ENCODE results near the gene STAMBPL1. TPM values are rescaled to one million over a fixed set of nuclear protein-coding genes. Genes with fewer than 3 reads are reported as not detected.

The STAMBPL1 gene
- total and polyA plus RNA-seq, 5 donors from 2014 or later = 12.2 to 40.5 (median 14.7) TPM

DNA sequence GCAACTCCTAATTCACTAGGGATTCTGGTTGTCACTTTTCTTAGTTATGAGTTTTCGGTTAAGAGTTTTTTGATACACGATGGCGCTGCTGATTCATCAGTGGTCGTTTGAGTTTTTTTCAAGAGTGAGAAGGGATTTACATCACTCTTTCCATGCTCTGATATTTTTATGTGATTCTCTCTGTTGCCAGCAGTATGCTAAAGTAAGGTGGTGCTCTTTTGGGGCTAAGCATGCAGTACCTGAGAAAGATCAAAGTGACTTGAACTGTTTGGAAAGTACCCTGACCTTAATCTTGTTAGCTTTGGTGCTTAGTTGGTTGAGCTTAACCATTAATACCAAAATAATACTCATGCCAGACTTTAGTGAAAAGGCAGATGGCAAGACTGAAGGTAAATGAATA is 28.1 kb downstream of the STAMBPL1 start:
- H3K36me3 ChIP-seq (ENCODE audit: control insufficient read depth, insufficient read depth, low read length) = peaks cover 87% of the 10 kb centered on the region

DNA sequence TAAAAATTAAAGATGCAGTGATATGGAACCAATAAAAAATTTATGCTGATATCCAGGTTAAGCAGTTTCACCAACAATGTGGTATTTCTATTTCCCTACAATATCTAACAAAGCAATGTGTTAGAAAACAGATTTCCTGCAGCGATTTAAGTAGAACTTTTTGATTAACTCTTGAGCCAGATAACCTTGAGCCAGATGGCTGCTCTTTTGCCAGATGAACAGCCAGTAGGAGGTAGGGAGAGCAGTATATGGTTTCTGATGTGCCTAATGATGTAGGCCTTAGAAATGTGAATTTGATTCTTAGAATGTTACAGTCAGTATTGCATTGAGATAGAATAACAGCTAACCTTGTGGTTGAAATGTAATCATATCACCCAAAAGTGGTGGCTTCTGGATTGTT is 31.1 kb downstream of the STAMBPL1 start:
- Mint-ChIP-seq H3K27ac (no peak overlapping the region), H3K4me1 (peaks cover 16 to 28% (median 23%) of the 10 kb centered on the region in 4 donors), H3K36me3 (peaks cover 59% of the 10 kb centered on the region), H3K27me3 (no peaks in the 10 kb centered on the region), H3K4me3 (no peak overlapping the region), H3K9me3 (no peaks in the 10 kb centered on the region)
- no peak for ATAC-seq (ENCODE audit: low read depth in 2 of 2)
- Histone ChIP-seq H3K4me1 (ENCODE audit: control insufficient read depth, insufficient read depth, low read length, poor library complexity, severe bottlenecking) (no peaks in the 10 kb centered on the region), H3K9me3 (ENCODE audit: control insufficient read depth in 2 of 2, low read length in 2 of 2) (no peaks in the 10 kb centered on the region), H3K27ac (ENCODE audit: insufficient read depth, low read length, poor library complexity, severe bottlenecking) (no peak overlapping the region), H3K27me3 (ENCODE audit: control insufficient read depth, insufficient read depth, low read length) (no peaks in the 10 kb centered on the region), H3K4me3 (ENCODE audit: low read depth, low read length) (no peak overlapping the region), H3K36me3 (ENCODE audit: control insufficient read depth, insufficient read depth, low read length) (peaks cover 80% of the 10 kb centered on the region)
- DNase-seq = no peak

More for the DNA sequence above, 28.1 kb downstream of the STAMBPL1 start:
- Mint-ChIP-seq H3K27ac (peak overlapping the region; percentile 23 to 74 (median 42)), H3K4me1 (peaks cover 13 to 23% (median 18%) of the 10 kb centered on the region in 4 donors), H3K4me3 (no peak overlapping the region), H3K27me3 (no peaks in the 10 kb centered on the region), H3K36me3 (peaks cover 58% of the 10 kb centered on the region), H3K9me3 (no peaks in the 10 kb centered on the region)
- DNase-seq = peak in 1 of 3 donors; percentile 24
- peak; percentile 43 to 48 for ATAC-seq (ENCODE audit: low read depth in 2 of 2)
- Histone ChIP-seq H3K4me3 (ENCODE audit: low read depth, low read length) (no peak overlapping the region), H3K4me1 (ENCODE audit: control insufficient read depth, insufficient read depth, low read length, poor library complexity, severe bottlenecking) (no peaks in the 10 kb centered on the region), H3K27me3 (ENCODE audit: control insufficient read depth, insufficient read depth, low read length) (no peaks in the 10 kb centered on the region), H3K27ac (ENCODE audit: insufficient read depth, low read length, poor library complexity, severe bottlenecking) (peak overlapping the region; percentile 10), H3K9me3 (ENCODE audit: control insufficient read depth in 2 of 2, low read length in 2 of 2) (no peaks in the 10 kb centered on the region)

DNA sequence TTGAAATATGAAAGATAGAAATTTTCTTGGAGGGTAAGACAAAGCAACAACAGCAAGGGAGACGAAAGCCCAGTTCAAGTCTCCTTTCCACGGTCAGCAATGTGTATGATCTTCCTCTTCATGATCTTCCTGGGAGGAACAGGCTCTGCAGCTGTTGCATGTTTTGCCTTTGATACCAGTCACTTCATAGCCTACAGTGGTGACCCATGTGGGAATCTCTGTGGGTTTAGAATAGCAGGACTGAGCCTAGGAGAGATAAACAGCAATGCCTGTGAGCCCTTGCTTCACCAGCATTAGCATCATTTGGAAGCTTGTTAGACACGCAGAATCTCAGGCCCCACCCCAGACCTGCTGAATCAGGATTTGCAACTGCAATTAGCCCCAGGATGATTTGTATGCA is 31.8 kb downstream of the STAMBPL1 start:
- Mint-ChIP-seq H3K27ac (peak overlapping the region in 1 of 3 donors; percentile 53), H3K36me3 (peaks cover 58% of the 10 kb centered on the region), H3K4me3 (no peak overlapping the region), H3K27me3 (no peaks in the 10 kb centered on the region), H3K4me1 (peaks cover 13 to 26% (median 24%) of the 10 kb centered on the region in 4 donors), H3K9me3 (no peaks in the 10 kb centered on the region)
- DNase-seq (no peak), ATAC-seq (ENCODE audit: low read depth in 2 of 2) (no peak)
- Histone ChIP-seq H3K27me3 (ENCODE audit: control insufficient read depth, insufficient read depth, low read length) (no peaks in the 10 kb centered on the region), H3K9me3 (ENCODE audit: control insufficient read depth in 2 of 2, low read length in 2 of 2) (no peaks in the 10 kb centered on the region), H3K4me1 (ENCODE audit: control insufficient read depth, insufficient read depth, low read length, poor library complexity, severe bottlenecking) (no peaks in the 10 kb centered on the region), H3K27ac (ENCODE audit: insufficient read depth, low read length, poor library complexity, severe bottlenecking) (no peak overlapping the region), H3K36me3 (ENCODE audit: control insufficient read depth, insufficient read depth, low read length) (peaks cover 78% of the 10 kb centered on the region), H3K4me3 (ENCODE audit: low read depth, low read length) (no peak overlapping the region)

DNA sequence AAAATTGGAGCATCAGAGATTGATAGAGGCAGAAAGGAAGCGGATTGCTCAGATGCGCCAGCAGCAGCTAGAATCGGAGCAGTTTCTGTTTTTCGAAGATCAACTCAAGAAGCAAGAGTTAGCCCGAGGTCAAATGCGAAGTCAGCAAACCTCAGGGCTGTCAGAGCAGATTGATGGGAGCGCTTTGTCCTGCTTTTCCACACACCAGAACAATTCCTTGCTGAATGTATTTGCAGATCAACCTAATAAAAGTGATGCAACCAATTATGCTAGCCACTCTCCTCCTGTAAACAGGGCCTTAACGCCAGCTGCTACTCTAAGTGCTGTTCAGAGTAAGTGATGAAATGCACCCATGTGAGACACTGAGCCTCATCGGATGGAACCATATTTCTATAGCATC is 33.1 kb downstream of the STAMBPL1 start:
- Mint-ChIP-seq H3K27me3 (no peaks in the 10 kb centered on the region), H3K4me3 (no peak overlapping the region), H3K4me1 (peaks cover 10 to 22% (median 15%) of the 10 kb centered on the region in 4 donors), H3K27ac (peak overlapping the region in 1 of 3 donors; percentile 49), H3K36me3 (peaks cover 65% of the 10 kb centered on the region), H3K9me3 (no peaks in the 10 kb centered on the region)
- H3K9me3 ChIP-seq (ENCODE audit: control insufficient read depth in 2 of 2, low read length in 2 of 2) = no peaks in the 10 kb centered on the region
- H3K4me1 ChIP-seq (ENCODE audit: control insufficient read depth, insufficient read depth, low read length, poor library complexity, severe bottlenecking) = no peaks in the 10 kb centered on the region
- no peak overlapping the region for H3K4me3 ChIP-seq (ENCODE audit: low read depth, low read length)
- H3K36me3 ChIP-seq (ENCODE audit: control insufficient read depth, insufficient read depth, low read length) = peaks cover 78% of the 10 kb centered on the region
- DNase-seq (no peak), ATAC-seq (ENCODE audit: low read depth in 2 of 2) (no peak)
- H3K27ac ChIP-seq (ENCODE audit: insufficient read depth, low read length, poor library complexity, severe bottlenecking) = no peak overlapping the region
- H3K27me3 ChIP-seq (ENCODE audit: control insufficient read depth, insufficient read depth, low read length) = no peaks in the 10 kb centered on the region

DNA sequence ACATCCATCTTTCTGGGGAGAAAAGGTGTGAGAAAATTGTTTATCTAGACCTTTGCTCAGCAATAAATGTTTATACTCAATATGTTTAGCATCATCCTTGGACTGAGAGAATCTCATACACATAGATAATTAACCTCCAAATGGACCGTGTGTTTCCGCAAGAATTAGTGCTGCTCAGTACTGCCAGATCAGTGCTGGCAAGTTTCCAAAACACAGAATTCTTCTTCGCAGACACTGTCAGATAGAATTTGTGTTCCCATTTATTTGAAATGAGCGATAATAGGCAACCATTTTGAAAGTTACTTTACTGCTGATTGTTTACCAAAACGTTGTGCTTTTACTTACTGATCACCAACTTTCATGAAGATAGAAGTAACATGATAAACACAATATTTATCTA is 33.7 kb downstream of the STAMBPL1 start:
- H3K4me1 ChIP-seq (ENCODE audit: control insufficient read depth, insufficient read depth, low read length, poor library complexity, severe bottlenecking) = no peaks in the 10 kb centered on the region
- peaks cover 58% of the 10 kb centered on the region for H3K36me3 Mint-ChIP-seq
- H3K9me3 Mint-ChIP-seq = no peaks in the 10 kb centered on the region
- H3K4me3 ChIP-seq (ENCODE audit: low read depth, low read length) = no peak overlapping the region
- H3K4me1 Mint-ChIP-seq = peaks cover 8 to 16% (median 9%) of the 10 kb centered on the region in 4 donors
- peaks cover 79% of the 10 kb centered on the region for H3K36me3 ChIP-seq (ENCODE audit: control insufficient read depth, insufficient read depth, low read length)
- H3K27me3 Mint-ChIP-seq = no peaks in the 10 kb centered on the region
- no peak overlapping the region for H3K27ac ChIP-seq (ENCODE audit: insufficient read depth, low read length, poor library complexity, severe bottlenecking)
- no peaks in the 10 kb centered on the region for H3K27me3 ChIP-seq (ENCODE audit: control insufficient read depth, insufficient read depth, low read length)
- ATAC-seq (ENCODE audit: low read depth in 2 of 2) (no peak), DNase-seq (no peak)
- no peak overlapping the region for H3K27ac Mint-ChIP-seq
- H3K4me3 Mint-ChIP-seq = no peak overlapping the region
- no peaks in the 10 kb centered on the region for H3K9me3 ChIP-seq (ENCODE audit: control insufficient read depth in 2 of 2, low read length in 2 of 2)

DNA sequence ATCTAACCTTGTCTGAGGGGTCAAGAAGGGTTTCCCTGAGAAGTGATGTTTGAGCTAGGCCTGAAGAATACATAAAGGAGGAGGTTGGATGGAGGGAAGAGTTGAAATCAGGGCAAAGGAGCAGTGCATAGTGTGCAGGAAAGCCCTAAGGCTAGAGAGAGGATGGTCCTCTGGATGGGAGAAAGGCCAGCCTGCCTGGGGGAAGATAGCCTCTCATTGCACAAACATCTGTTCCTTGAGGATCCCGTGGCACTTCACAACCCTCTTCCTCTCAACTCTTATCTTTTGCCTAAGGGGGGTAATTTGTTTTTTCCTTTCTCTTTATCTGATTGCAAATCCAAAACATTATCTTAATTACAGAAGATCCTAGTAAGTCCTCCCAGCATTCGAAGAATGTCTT is 35.7 kb downstream of the STAMBPL1 start:
- Mint-ChIP-seq H3K27me3 (no peaks in the 10 kb centered on the region), H3K4me3 (no peak overlapping the region), H3K27ac (peak overlapping the region; percentile 5 to 64 (median 29)), H3K36me3 (peaks cover 55% of the 10 kb centered on the region), H3K9me3 (no peaks in the 10 kb centered on the region), H3K4me1 (peaks cover 9 to 16% (median 12%) of the 10 kb centered on the region in 4 donors)
- Histone ChIP-seq H3K27ac (ENCODE audit: insufficient read depth, low read length, poor library complexity, severe bottlenecking) (no peak overlapping the region), H3K4me3 (ENCODE audit: low read depth, low read length) (no peak overlapping the region), H3K36me3 (ENCODE audit: control insufficient read depth, insufficient read depth, low read length) (peaks cover 74% of the 10 kb centered on the region), H3K27me3 (ENCODE audit: control insufficient read depth, insufficient read depth, low read length) (no peaks in the 10 kb centered on the region), H3K9me3 (ENCODE audit: control insufficient read depth in 2 of 2, low read length in 2 of 2) (no peaks in the 10 kb centered on the region), H3K4me1 (ENCODE audit: control insufficient read depth, insufficient read depth, low read length, poor library complexity, severe bottlenecking) (no peaks in the 10 kb centered on the region)
- DNase-seq (no peak), ATAC-seq (ENCODE audit: low read depth in 2 of 2) (no peak)

DNA sequence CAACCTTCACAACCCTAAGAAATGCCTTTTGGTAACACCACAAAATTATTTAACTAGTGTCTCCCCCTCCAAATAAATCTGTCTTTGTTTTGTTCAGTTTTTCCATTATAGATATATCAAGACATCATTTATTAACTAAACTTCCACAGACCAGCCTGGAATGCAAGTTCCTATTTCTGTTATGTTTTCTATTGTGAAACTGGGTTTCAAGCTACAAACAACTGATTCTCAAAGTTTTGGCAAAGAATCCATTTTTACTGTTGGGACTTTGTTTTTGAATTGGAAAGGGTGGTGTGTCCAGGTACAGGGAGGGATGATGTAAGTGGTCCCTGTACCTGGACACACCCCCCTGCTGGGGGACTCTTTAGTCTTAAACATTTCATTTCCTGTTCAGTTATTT is 36.2 kb downstream of the STAMBPL1 start:
- DNase-seq (no peak), ATAC-seq (ENCODE audit: low read depth in 2 of 2) (no peak)
- Histone ChIP-seq H3K36me3 (ENCODE audit: control insufficient read depth, insufficient read depth, low read length) (peaks cover 75% of the 10 kb centered on the region), H3K4me1 (ENCODE audit: control insufficient read depth, insufficient read depth, low read length, poor library complexity, severe bottlenecking) (no peaks in the 10 kb centered on the region), H3K27me3 (ENCODE audit: control insufficient read depth, insufficient read depth, low read length) (no peaks in the 10 kb centered on the region), H3K9me3 (ENCODE audit: control insufficient read depth in 2 of 2, low read length in 2 of 2) (no peaks in the 10 kb centered on the region), H3K4me3 (ENCODE audit: low read depth, low read length) (no peak overlapping the region), H3K27ac (ENCODE audit: insufficient read depth, low read length, poor library complexity, severe bottlenecking) (no peak overlapping the region)
- H3K4me3 Mint-ChIP-seq = no peak overlapping the region
- H3K4me1 Mint-ChIP-seq = peaks cover 9 to 16% (median 12%) of the 10 kb centered on the region in 4 donors
- H3K36me3 Mint-ChIP-seq = peaks cover 52% of the 10 kb centered on the region
- no peaks in the 10 kb centered on the region for H3K9me3 Mint-ChIP-seq
- H3K27me3 Mint-ChIP-seq = no peaks in the 10 kb centered on the region
- peak overlapping the region in 2 of 3 donors; percentile 29 to 64 for H3K27ac Mint-ChIP-seq

DNA sequence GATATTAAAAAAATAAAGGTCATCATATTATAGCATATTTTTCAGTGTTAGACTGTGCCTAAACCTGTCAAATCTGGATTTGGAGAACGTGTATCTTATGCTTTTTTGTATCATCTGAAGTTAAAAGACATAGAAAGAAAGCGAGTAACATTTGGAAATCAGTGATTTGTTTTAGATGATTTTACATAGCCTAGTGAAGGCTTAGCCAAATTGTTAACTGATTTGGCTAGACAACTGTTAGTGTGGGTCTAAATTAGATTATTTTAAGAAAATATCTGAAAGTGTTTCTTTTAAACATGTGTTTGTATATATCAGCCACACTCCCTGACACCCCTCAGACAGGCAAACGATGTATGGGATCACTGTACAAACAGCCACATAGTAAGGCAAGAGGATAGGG is 36.9 kb downstream of the STAMBPL1 start:
- Histone ChIP-seq H3K36me3 (ENCODE audit: control insufficient read depth, insufficient read depth, low read length) (peaks cover 75% of the 10 kb centered on the region), H3K27ac (ENCODE audit: insufficient read depth, low read length, poor library complexity, severe bottlenecking) (no peak overlapping the region), H3K4me3 (ENCODE audit: low read depth, low read length) (no peak overlapping the region), H3K4me1 (ENCODE audit: control insufficient read depth, insufficient read depth, low read length, poor library complexity, severe bottlenecking) (no peaks in the 10 kb centered on the region), H3K27me3 (ENCODE audit: control insufficient read depth, insufficient read depth, low read length) (no peaks in the 10 kb centered on the region), H3K9me3 (ENCODE audit: control insufficient read depth in 2 of 2, low read length in 2 of 2) (no peaks in the 10 kb centered on the region)
- ATAC-seq (ENCODE audit: low read depth in 2 of 2) = no peak
- H3K27me3 Mint-ChIP-seq = no peaks in the 10 kb centered on the region
- H3K27ac Mint-ChIP-seq = no peak overlapping the region
- no peak for DNase-seq
- H3K4me3 Mint-ChIP-seq = no peak overlapping the region
- H3K4me1 Mint-ChIP-seq = peaks cover 9 to 16% (median 12%) of the 10 kb centered on the region in 4 donors
- no peaks in the 10 kb centered on the region for H3K9me3 Mint-ChIP-seq
- H3K36me3 Mint-ChIP-seq = peaks cover 45% of the 10 kb centered on the region
